ENCODE results near the gene BTAF1. TPM values are rescaled to one million over a fixed set of nuclear protein-coding genes. Genes with fewer than 3 reads are reported as not detected.
"Not testable (repeated sequence)": the region's sequence is repeated elsewhere in the genome, so short reads cannot be mapped to it uniquely, and the experiment has no call there.

BTAF1 gene
- total RNA-seq, 1 experiment from 2014 or later = 42.5 TPM

- no peaks in the 10 kb centered on the region for H3K4me1 ChIP-seq (ENCODE audit: control insufficient read depth in 1 of 2, insufficient read depth in 2 of 2, low read length in 2 of 2)
- ChIA-PET POLR2A (no interaction called here), CTCF (no interaction called here), RAD21 (ENCODE audit: low non-redundant PET in 1 of 2, low total read pairs in 2 of 2, uncharacterized antibody in 2 of 2, unreplicated experiment in 2 of 2) (no interaction called here)
- no peak overlapping the region for H3K4me3 ChIP-seq (replicated peaks in 1 of 2; ENCODE audit: low read depth in 1 of 2, low read length in 2 of 2)
- no peak overlapping the region for H3K9ac ChIP-seq (ENCODE audit: low read length)
- H4K20me1 ChIP-seq (ENCODE audit: insufficient read depth) = no peaks in the 10 kb centered on the region
- DNase-seq (ENCODE audit: low read depth, low spot score) = no peak
- H3K36me3 ChIP-seq (ENCODE audit: control insufficient read depth in 1 of 2, insufficient read depth in 2 of 2, low read length in 2 of 2) = peaks cover 22 to 27% of the 10 kb centered on the region in 2 experiments
- no peak for ATAC-seq
- no peak overlapping the region for H3K27ac ChIP-seq (ENCODE audit: low read depth, low read length)
- H3K9me2 ChIP-seq (ENCODE audit: insufficient read depth) = no peaks in the 10 kb centered on the region
- no peak overlapping the region for H2AFZ ChIP-seq (ENCODE audit: low read depth, low read length, poor library complexity, severe bottlenecking)
- H3K79me2 ChIP-seq (ENCODE audit: insufficient read depth, low read length) = no peaks in the 10 kb centered on the region
- intact Hi-C loops (cut with micrococcal nuclease) = no loop called here
- no peak overlapping the region for H3K4me2 ChIP-seq (ENCODE audit: low read length)
- no peaks in the 10 kb centered on the region for H3K27me3 ChIP-seq (ENCODE audit: insufficient read depth, low read length)
- no TSS peak for BruUV-seq (replicated peaks)
- TF ChIP-seq ELF1 (IDR thresholded peaks at IDR 0.05; ENCODE audit: borderline replicate concordance, low read depth) (no peak), FOSL1 (IDR thresholded peaks at IDR 0.05; ENCODE audit: low read depth) (no peak), YY1 (IDR thresholded peaks at IDR 0.05; ENCODE audit: extremely low read depth, insufficient replicate concordance, low read depth, low read length) (no peak), TCF7L2 (IDR thresholded peaks at IDR 0.05; ENCODE audit: borderline replicate concordance, extremely low read depth, insufficient read depth, insufficient read length) (no peak), SRF (IDR thresholded peaks at IDR 0.05; ENCODE audit: low read depth) (no peak), SIN3A (IDR thresholded peaks at IDR 0.05; ENCODE audit: low read depth) (no peak), CTCF (IDR thresholded peaks at IDR 0.05 in 2 of 3, conservative IDR thresholded peaks at IDR 0.05 in 1 of 3; ENCODE audit: borderline replicate concordance in 1 of 3, insufficient read depth in 1 of 3, low read depth in 2 of 3, low read length in 2 of 3) (no peak)
- H3K9me3 ChIP-seq (ENCODE audit: control insufficient read depth in 1 of 2, insufficient read depth in 1 of 2, low read depth in 1 of 2, low read length in 2 of 2) = no peaks in the 10 kb centered on the region
These were observed 108.0 kb downstream of the BTAF1 start for GRCh38 chr10:92031580-92031979.

DNA sequence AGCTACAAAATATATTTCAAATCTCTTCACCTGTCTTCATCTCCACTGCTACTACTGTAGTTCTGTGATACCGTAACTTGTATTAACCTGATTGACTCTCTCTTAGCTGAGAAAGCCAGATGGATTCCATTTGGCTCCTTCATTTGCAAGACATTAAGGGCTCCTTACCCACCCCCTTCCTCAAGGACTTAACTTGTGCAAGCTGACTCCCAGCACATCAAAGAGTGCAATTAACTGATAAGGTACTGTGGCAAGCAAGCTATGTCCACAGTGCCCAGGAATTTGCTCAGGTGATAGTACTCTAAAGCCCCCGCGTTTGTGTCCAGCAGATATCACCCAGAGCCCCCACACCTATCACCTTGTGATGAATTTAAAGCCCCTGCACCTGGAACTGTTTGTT is 109.5 kb downstream of the BTAF1 start:
- H2AFZ ChIP-seq (ENCODE audit: low read depth, low read length, poor library complexity, severe bottlenecking); RAD21 ChIA-PET (ENCODE audit: low non-redundant PET in 1 of 2, low total read pairs in 2 of 2, uncharacterized antibody in 2 of 2, unreplicated experiment in 2 of 2); POLR2A ChIA-PET; H3K4me3 ChIP-seq (replicated peaks in 1 of 2; ENCODE audit: low read depth in 1 of 2, low read length in 2 of 2); H3K27ac ChIP-seq (ENCODE audit: low read depth, low read length); CTCF ChIA-PET; BruUV-seq (replicated peaks); H3K79me2 ChIP-seq (ENCODE audit: insufficient read depth, low read length); ATAC-seq; H3K4me1 ChIP-seq (ENCODE audit: control insufficient read depth in 1 of 2, insufficient read depth in 2 of 2, low read length in 2 of 2); DNase-seq (ENCODE audit: low read depth, low spot score); intact Hi-C loops (cut with micrococcal nuclease); H4K20me1 ChIP-seq (ENCODE audit: insufficient read depth); H3K9me2 ChIP-seq (ENCODE audit: insufficient read depth); H3K27me3 ChIP-seq (ENCODE audit: insufficient read depth, low read length); H3K9me3 ChIP-seq (ENCODE audit: control insufficient read depth in 1 of 2, insufficient read depth in 1 of 2, low read depth in 1 of 2, low read length in 2 of 2); H3K4me2 ChIP-seq (ENCODE audit: low read length); H3K9ac ChIP-seq (ENCODE audit: low read length): not testable (repeated sequence)
- H3K36me3 ChIP-seq (ENCODE audit: control insufficient read depth in 1 of 2, insufficient read depth in 2 of 2, low read length in 2 of 2) = peaks cover 14 to 19% of the 10 kb centered on the region in 2 experiments
